GM12878 (cell line): Measurements from ENCODE around the gene CCDC3. TPM values are rescaled to one million over a fixed set of nuclear protein-coding genes. Genes with fewer than 3 reads are reported as not detected.

Source experiments
- ATAC-seq: fragments of 200-7000 bp; cut with Tn5 transposase; 3 replicates; pipeline ENCODE4 v1.9.1; 2020; ENCODE audit warnings: mild to moderate bottlenecking, moderate library complexity
- BruUV-seq: library from RNA; stranded (reverse); fragments of 400-500 nt; replicated peaks from 2 replicates; lab custom pipeline; 2021; lab: Mats Ljungman, UMichigan
- CTCF ChIA-PET: fragments of 300-600 bp; sonication (Branson Sonifier 250); formaldehyde crosslinking; extraction: SDS; loops from one replicate; lab custom pipeline; 2021; ENCODE audit warnings: inconsistent platforms; lab: Yijun Ruan, JAX
- POLR2A ChIA-PET: fragments of 350-600 bp; formaldehyde crosslinking; extraction: SDS; loops from one replicate; lab custom pipeline; 2021; ENCODE audit warnings: inconsistent platforms; lab: Charles Lee
- RAD21 ChIA-PET: fragments of 300-600 bp; sonication (Branson Sonifier 250); formaldehyde crosslinking; loops from one replicate; lab custom pipeline; 2023; ENCODE audit warnings: antibody characterized with exemption; ENCODE audit not compliant: unreplicated experiment; lab: Charles Lee
- SMC1A ChIA-PET: fragments of 300-600 bp; sonication (Branson Sonifier 250); formaldehyde crosslinking; loops from one replicate; lab custom pipeline; 2023; ENCODE audit not compliant: unreplicated experiment, uncharacterized antibody; lab: Charles Lee
- DNase-seq: peaks from one replicate; pipeline ENCODE4 v3.0.0-alpha.2; 2011; ENCODE audit warnings: low read depth, low spot score
- FAIRE-seq: peaks from 3 replicates; lab custom pipeline; 2011; peaks lifted over from hg19 to GRCh38; lab: Jason Lieb, UNC
- H2AFZ ChIP-seq: 2 replicates; pipeline ENCODE4 v1.6.0; 2011; ENCODE audit warnings: low read depth, low read length, control low read depth; ENCODE audit not compliant: control insufficient read depth
- H3K27ac ChIP-seq: 2 replicates; pipeline ENCODE4 v1.5.1; 2011; ENCODE audit warnings: control low read depth; ENCODE audit not compliant: control insufficient read depth, insufficient read depth
- H3K27me3 ChIP-seq, 2 experiments: replicated peaks in 1 of 2; 2 replicates each; pipeline versions ENCODE4 v1.6.0 to v1.6.1; 2011; ENCODE audit warnings: low read length in 1 of 2; ENCODE audit not compliant: control insufficient read depth in 2 of 2, insufficient read depth in 2 of 2
- H3K36me3 ChIP-seq, 2 experiments: 2 replicates each; pipeline ENCODE4 v1.5.1; 2011; ENCODE audit warnings: low read length in 1 of 2; ENCODE audit not compliant: control insufficient read depth in 2 of 2, insufficient read depth in 2 of 2
- H3K4me1 ChIP-seq: 2 replicates; pipeline ENCODE4 v1.6.1; 2011; ENCODE audit warnings: mild to moderate bottlenecking, low read length, moderate library complexity, mixed read lengths; ENCODE audit not compliant: control insufficient read depth, insufficient read depth
- H3K4me2 ChIP-seq: 2 replicates; pipeline ENCODE4 v1.6.0; 2011; ENCODE audit warnings: control low read depth; ENCODE audit not compliant: control insufficient read depth, insufficient read depth
- H3K4me3 ChIP-seq: fragments of 200-600 bp; sonication (generic); 2 replicates; pipeline ENCODE4 v1.5.1; 2016
- H3K79me2 ChIP-seq: 2 replicates; pipeline ENCODE4 v1.6.0; 2011; ENCODE audit warnings: low read length; ENCODE audit not compliant: control insufficient read depth, insufficient read depth
- H3K9ac ChIP-seq: 2 replicates; pipeline ENCODE4 v1.8.0; 2011; ENCODE audit warnings: low read length, control low read depth, mixed read lengths; ENCODE audit not compliant: control insufficient read depth, insufficient read depth
- H3K9me3 ChIP-seq: replicated peaks from 3 replicates; pipeline ENCODE4 v1.5.1; 2011; ENCODE audit warnings: mild to moderate bottlenecking, low read length; ENCODE audit not compliant: control insufficient read depth, insufficient read depth
- H4K20me1 ChIP-seq: 2 replicates; pipeline ENCODE4 v1.6.0; 2011; ENCODE audit not compliant: control insufficient read depth, insufficient read depth
- CEBPB ChIP-seq, 2 experiments: fragments of 150-350 bp in 1 of 2; IDR thresholded peaks; 2 replicates each; pipeline ENCODE4 v1.6.1; 2012 to 2014; ENCODE audit warnings: low read depth in 2 of 2, low read length in 2 of 2, borderline replicate concordance in 1 of 2, inconsistent platforms in 1 of 2
- CHD4 ChIP-seq: fragments of 200-600 bp; sonication (generic); IDR thresholded peaks from 2 replicates; pipeline ENCODE4 v1.6.1; 2016; ENCODE audit warnings: mild to moderate bottlenecking
- FOXK2 ChIP-seq: fragments of 450-650 bp; IDR thresholded peaks from 2 replicates; pipeline ENCODE4 v1.6.1; 2017; ENCODE audit warnings: mild to moderate bottlenecking, moderate library complexity
- IKZF2 ChIP-seq, 2 experiments: fragments of 450-650 bp; IDR thresholded peaks; 2 replicates each; pipeline ENCODE4 v1.6.1; 2017; ENCODE audit warnings: mild to moderate bottlenecking in 2 of 2, moderate library complexity in 2 of 2
- KLF5 ChIP-seq: fragments of 450-650 bp; IDR thresholded peaks from 2 replicates; pipeline ENCODE4 v1.6.1; 2014; ENCODE audit warnings: mild to moderate bottlenecking; ENCODE audit not compliant: partially characterized antibody
- NRF1 ChIP-seq: conservative IDR thresholded peaks from 2 replicates; pipeline ENCODE4 v1.6.1; 2011; ENCODE audit warnings: mild to moderate bottlenecking, low read depth, low read length, improper control_type of control experiment
- PML ChIP-seq: IDR thresholded peaks from 2 replicates; pipeline ENCODE4 v1.6.1; 2012; ENCODE audit warnings: low read length, inconsistent platforms
- SPI1 ChIP-seq: IDR thresholded peaks from 2 replicates; pipeline ENCODE4 v1.6.1; 2011; ENCODE audit warnings: low read depth, mild to moderate bottlenecking, low read length, moderate library complexity, borderline replicate concordance; ENCODE audit not compliant: insufficient read depth
- TCF7 ChIP-seq: IDR thresholded peaks from 2 replicates; pipeline ENCODE4 v1.6.1; 2014; ENCODE audit warnings: antibody characterized with exemption, borderline replicate concordance
- WGBS: methylation state at CpG from one replicate; pipeline ENCODE4 v1.1.6; 2016; ENCODE audit warnings: low lambda C conversion rate; ENCODE audit not compliant: insufficient replicate concordance, insufficient coverage; ENCODE audit errors: missing lambda C conversion rate; 5-methylcytosine and 5-hydroxymethylcytosine counted together
- in situ Hi-C: fragments of 300-500 bp; cut with MboI; formaldehyde crosslinking; loops from 9 replicates; pipeline ENCODE4 v1.14.3; 2018; ENCODE audit warnings: mixed read lengths
- intact Hi-C: fragments of 100-400 bp; cut with micrococcal nuclease; formaldehyde crosslinking; loops from one replicate; pipeline ENCODE4 v1.14.2; 2022; ENCODE audit not compliant: unreplicated experiment
- polyA plus RNA-seq, 11 experiments: library from polyadenylated mRNA; depleted of rRNA in 4 of 11; unstranded in 6 of 11; stranded (reverse) in 5 of 11; fragments of >200 nt; fragmentation: Nextera tagmentation in 4 of 11; fragmentation: Illumina TruSeq in 1 of 11; extraction: Ambion mirVana in 4 of 11; extraction: Trizol in 1 of 11; gene quantifications; 1 replicate in 1 of 11; 2 replicates in 10 of 11; pipeline versions ENCODE4 v1.2.1 to v1.2.3, GENCODE V29; 2011 to 2016; ENCODE audit warnings: inconsistent platforms in 2 of 11, missing spikeins in 2 of 11, low read depth in 1 of 11
- total RNA-seq, 4 experiments: library from RNA; depleted of rRNA in 3 of 4; stranded (reverse); fragments of >200 nt in 3 of 4; fragmentation: Illumina TruSeq in 1 of 4; extraction: Trizol in 1 of 4; gene quantifications; 2 replicates each; pipeline versions ENCODE4 v1.2.1 to v1.2.3, GENCODE V29; 2013 to 2021
- TF ChIP-seq, protein P1 (sequence below): IDR thresholded peaks from 2 replicates; pipeline ENCODE4 v1.6.1; 2011; ENCODE audit warnings: mild to moderate bottlenecking, low read depth, low read length, moderate library complexity; ENCODE audit not compliant: insufficient replicate concordance
- TF ChIP-seq, protein P2 (sequence below), 3 experiments: IDR thresholded peaks in 2 of 3; conservative IDR thresholded peaks in 1 of 3; 2 replicates each; pipeline ENCODE4 v1.5.1; 2011; ENCODE audit warnings: low read depth in 3 of 3, low read length in 3 of 3, mild to moderate bottlenecking in 3 of 3, control low read depth in 2 of 3, moderate library complexity in 2 of 3, inconsistent platforms in 1 of 3, mixed read lengths in 1 of 3; ENCODE audit not compliant: control insufficient read depth in 2 of 3, insufficient read depth in 1 of 3; ENCODE audit errors: extremely low read depth in 1 of 3
- TF ChIP-seq, protein P3 (sequence below): IDR thresholded peaks from 2 replicates; pipeline ENCODE4 v1.6.1; 2012; ENCODE audit warnings: mild to moderate bottlenecking, low read depth, low read length
- TF ChIP-seq, protein P4 (sequence below): IDR thresholded peaks from 2 replicates; pipeline ENCODE4 v1.6.1; 2011; ENCODE audit warnings: low read depth, low read length, improper control_type of control experiment, borderline replicate concordance
- TF ChIP-seq, protein P5 (sequence below): fragments of 450-650 bp; IDR thresholded peaks from 2 replicates; pipeline ENCODE4 v1.6.1; 2017; ENCODE audit warnings: mild to moderate bottlenecking

Gene CCDC3
- total and polyA plus RNA-seq, 10 of the 15 experiments (the other 5 are each of a cell fraction or from before 2014, with no cell fraction given): 0.08 TPM; not detected in 9

DNA sequence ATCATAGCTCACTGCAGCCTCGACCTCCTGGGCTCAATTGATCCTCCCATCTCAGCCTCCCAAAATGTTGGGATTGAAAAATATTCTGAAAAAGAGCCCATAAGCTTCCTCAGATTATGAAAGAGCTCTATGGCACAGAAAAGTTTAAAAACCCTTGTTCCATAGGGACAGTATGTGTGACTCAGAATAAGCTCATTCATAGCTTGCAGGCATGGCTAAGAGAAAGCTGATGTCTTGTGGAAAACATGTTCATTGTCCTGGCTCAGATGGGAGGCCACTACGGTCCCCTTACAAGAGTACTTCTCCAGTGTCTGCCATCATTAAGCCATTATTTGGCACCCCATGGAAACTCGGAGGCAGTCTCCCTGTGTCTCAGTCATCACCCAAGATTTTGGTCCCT is 64.0 kb downstream of the CCDC3 start:
- ATAC-seq (no peak), DNase-seq (no peak), FAIRE-seq (no peak)
- WGBS: 3% methylated on average over 3 of the region's 3 CpGs
- ChIA-PET RAD21 (no interaction called here), POLR2A (no interaction called here), CTCF (interaction anchor here (0.7 kb wide), 1 partner anchor 36 kb away, joined by 3 read pairs; no protein-coding TSS in a partner anchor), SMC1A (interaction anchor here (1.2 kb wide), 1 partner anchor 11 kb away, joined by 3 read pairs; no protein-coding TSS in a partner anchor)
- in situ Hi-C loops (no loop called here), intact Hi-C loops (no loop called here)
- no TSS peak for BruUV-seq
- Histone ChIP-seq H4K20me1 (no peaks in the 10 kb centered on the region), H3K9ac (no peak overlapping the region), H3K4me2 (no peak overlapping the region), H3K9me3 (no peaks in the 10 kb centered on the region), H3K4me3 (no peak overlapping the region), H2AFZ (no peak overlapping the region), H3K27ac (no peak overlapping the region), H3K79me2 (no peaks in the 10 kb centered on the region), H3K4me1 (no peaks in the 10 kb centered on the region), H3K36me3 (no peaks in the 10 kb centered on the region), H3K27me3 (no peaks in the 10 kb centered on the region)
- TF ChIP-seq FOXK2: no peak
- TF ChIP-seq NRF1: no peak
- no peak for TF ChIP-seq CEBPB (IDR thresholded peaks at IDR 0.05; ENCODE audit: borderline replicate concordance in 1 of 2, low read depth in 2 of 2, low read length in 2 of 2)
- no peak for TF ChIP-seq SPI1
- no peak for TF ChIP-seq CHD4
- no peak for TF ChIP-seq IKZF2 (IDR thresholded peaks at IDR 0.05)
- TF ChIP-seq, protein P1, sequence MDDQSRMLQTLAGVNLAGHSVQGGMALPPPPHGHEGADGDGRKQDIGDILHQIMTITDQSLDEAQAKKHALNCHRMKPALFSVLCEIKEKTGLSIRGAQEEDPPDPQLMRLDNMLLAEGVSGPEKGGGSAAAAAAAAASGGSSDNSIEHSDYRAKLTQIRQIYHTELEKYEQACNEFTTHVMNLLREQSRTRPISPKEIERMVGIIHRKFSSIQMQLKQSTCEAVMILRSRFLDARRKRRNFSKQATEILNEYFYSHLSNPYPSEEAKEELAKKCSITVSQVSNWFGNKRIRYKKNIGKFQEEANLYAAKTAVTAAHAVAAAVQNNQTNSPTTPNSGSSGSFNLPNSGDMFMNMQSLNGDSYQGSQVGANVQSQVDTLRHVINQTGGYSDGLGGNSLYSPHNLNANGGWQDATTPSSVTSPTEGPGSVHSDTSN: no peak
- TF ChIP-seq KLF5: no peak
- TF ChIP-seq, protein P2, sequence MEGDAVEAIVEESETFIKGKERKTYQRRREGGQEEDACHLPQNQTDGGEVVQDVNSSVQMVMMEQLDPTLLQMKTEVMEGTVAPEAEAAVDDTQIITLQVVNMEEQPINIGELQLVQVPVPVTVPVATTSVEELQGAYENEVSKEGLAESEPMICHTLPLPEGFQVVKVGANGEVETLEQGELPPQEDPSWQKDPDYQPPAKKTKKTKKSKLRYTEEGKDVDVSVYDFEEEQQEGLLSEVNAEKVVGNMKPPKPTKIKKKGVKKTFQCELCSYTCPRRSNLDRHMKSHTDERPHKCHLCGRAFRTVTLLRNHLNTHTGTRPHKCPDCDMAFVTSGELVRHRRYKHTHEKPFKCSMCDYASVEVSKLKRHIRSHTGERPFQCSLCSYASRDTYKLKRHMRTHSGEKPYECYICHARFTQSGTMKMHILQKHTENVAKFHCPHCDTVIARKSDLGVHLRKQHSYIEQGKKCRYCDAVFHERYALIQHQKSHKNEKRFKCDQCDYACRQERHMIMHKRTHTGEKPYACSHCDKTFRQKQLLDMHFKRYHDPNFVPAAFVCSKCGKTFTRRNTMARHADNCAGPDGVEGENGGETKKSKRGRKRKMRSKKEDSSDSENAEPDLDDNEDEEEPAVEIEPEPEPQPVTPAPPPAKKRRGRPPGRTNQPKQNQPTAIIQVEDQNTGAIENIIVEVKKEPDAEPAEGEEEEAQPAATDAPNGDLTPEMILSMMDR (IDR thresholded peaks at IDR 0.05 in 2 of 3, conservative IDR thresholded peaks at IDR 0.05 in 1 of 3; ENCODE audit: control insufficient read depth in 2 of 3, extremely low read depth in 1 of 3, insufficient read depth in 1 of 3, low read depth in 3 of 3, low read length in 3 of 3): no peak
- no peak for TF ChIP-seq PML
- TF ChIP-seq, protein P3, sequence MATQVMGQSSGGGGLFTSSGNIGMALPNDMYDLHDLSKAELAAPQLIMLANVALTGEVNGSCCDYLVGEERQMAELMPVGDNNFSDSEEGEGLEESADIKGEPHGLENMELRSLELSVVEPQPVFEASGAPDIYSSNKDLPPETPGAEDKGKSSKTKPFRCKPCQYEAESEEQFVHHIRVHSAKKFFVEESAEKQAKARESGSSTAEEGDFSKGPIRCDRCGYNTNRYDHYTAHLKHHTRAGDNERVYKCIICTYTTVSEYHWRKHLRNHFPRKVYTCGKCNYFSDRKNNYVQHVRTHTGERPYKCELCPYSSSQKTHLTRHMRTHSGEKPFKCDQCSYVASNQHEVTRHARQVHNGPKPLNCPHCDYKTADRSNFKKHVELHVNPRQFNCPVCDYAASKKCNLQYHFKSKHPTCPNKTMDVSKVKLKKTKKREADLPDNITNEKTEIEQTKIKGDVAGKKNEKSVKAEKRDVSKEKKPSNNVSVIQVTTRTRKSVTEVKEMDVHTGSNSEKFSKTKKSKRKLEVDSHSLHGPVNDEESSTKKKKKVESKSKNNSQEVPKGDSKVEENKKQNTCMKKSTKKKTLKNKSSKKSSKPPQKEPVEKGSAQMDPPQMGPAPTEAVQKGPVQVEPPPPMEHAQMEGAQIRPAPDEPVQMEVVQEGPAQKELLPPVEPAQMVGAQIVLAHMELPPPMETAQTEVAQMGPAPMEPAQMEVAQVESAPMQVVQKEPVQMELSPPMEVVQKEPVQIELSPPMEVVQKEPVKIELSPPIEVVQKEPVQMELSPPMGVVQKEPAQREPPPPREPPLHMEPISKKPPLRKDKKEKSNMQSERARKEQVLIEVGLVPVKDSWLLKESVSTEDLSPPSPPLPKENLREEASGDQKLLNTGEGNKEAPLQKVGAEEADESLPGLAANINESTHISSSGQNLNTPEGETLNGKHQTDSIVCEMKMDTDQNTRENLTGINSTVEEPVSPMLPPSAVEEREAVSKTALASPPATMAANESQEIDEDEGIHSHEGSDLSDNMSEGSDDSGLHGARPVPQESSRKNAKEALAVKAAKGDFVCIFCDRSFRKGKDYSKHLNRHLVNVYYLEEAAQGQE: no peak
- TF ChIP-seq, protein P4, sequence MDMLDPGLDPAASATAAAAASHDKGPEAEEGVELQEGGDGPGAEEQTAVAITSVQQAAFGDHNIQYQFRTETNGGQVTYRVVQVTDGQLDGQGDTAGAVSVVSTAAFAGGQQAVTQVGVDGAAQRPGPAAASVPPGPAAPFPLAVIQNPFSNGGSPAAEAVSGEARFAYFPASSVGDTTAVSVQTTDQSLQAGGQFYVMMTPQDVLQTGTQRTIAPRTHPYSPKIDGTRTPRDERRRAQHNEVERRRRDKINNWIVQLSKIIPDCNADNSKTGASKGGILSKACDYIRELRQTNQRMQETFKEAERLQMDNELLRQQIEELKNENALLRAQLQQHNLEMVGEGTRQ: no peak
- TF ChIP-seq TCF7: no peak
- TF ChIP-seq, protein P5, sequence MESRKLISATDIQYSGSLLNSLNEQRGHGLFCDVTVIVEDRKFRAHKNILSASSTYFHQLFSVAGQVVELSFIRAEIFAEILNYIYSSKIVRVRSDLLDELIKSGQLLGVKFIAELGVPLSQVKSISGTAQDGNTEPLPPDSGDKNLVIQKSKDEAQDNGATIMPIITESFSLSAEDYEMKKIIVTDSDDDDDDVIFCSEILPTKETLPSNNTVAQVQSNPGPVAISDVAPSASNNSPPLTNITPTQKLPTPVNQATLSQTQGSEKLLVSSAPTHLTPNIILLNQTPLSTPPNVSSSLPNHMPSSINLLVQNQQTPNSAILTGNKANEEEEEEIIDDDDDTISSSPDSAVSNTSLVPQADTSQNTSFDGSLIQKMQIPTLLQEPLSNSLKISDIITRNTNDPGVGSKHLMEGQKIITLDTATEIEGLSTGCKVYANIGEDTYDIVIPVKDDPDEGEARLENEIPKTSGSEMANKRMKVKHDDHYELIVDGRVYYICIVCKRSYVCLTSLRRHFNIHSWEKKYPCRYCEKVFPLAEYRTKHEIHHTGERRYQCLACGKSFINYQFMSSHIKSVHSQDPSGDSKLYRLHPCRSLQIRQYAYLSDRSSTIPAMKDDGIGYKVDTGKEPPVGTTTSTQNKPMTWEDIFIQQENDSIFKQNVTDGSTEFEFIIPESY: no peak
